ENCODE measurements around the gene ZGPAT. TPM values are rescaled to one million over a fixed set of nuclear protein-coding genes. Genes with fewer than 3 reads are reported as not detected.
"Not testable (repeated sequence)": the region's sequence is repeated elsewhere in the genome, so short reads cannot be mapped to it uniquely, and the experiment has no call there.

ZGPAT gene, protein sequence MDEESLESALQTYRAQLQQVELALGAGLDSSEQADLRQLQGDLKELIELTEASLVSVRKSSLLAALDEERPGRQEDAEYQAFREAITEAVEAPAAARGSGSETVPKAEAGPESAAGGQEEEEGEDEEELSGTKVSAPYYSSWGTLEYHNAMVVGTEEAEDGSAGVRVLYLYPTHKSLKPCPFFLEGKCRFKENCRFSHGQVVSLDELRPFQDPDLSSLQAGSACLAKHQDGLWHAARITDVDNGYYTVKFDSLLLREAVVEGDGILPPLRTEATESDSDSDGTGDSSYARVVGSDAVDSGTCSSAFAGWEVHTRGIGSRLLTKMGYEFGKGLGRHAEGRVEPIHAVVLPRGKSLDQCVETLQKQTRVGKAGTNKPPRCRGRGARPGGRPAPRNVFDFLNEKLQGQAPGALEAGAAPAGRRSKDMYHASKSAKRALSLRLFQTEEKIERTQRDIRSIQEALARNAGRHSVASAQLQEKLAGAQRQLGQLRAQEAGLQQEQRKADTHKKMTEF
- total RNA-seq: 14.0 TPM

DNA sequence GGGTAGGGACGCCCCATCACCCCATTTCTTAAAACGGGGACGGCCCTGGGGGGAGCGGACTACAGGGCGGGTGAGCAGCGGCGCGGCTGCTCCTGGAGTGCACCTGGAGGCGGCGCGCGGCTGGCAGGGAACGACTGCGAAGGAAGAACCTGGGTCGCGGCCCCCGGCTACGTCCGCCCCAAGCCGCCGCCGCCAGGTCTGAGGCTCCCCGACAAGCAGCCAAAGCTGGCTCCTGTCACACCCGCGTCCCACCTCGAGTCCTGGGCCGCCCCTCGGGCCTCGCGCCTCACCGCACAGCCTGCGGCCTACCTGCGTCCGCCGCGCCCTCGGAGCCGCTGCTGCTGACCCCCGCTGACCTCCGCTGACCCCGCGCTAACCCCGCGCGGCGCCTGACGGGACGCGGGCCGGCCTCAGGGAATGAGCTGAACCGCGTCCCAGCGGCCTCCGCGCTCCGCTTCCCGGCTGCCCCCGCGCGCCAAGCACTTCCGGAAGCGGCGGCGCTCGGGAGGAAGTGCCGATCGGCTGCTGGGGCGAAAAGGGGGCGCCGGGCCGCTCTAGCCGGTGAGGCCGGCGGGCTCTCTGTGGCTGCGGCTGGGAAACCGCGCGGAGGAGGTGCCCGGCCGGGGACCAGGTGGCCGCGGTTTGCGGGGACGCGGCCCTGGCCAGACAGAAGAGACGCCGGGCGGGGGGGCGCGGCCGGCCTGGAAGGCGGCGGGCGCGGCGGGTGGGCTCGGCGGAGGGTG, at the start of gene ZGPAT, which contains the start of gene ARFRP1:
ZGPAT (plus strand) TSS at position 482 of the 743 bp plus-strand sequence. CDS start 542 bp downstream, outside the sequence.
ARFRP1 (minus strand) TSS at position 419 of the 743 bp plus-strand sequence. CDS start 885 bp downstream, outside the sequence.
- no peaks in the 10 kb centered on the region for H3K27me3 ChIP-seq (ENCODE audit: insufficient read depth, low read length)
- peak within 1 kb of the TSS; percentile 62 for H3K4me3 ChIP-seq (ENCODE audit: low read length)
- H3K9me3 ChIP-seq (ENCODE audit: low read depth, low read length): no peaks in the 10 kb centered on the region
- H3K4me1 ChIP-seq (ENCODE audit: insufficient read depth, low read length): peaks cover 43% of the 10 kb centered on the region

DNA sequence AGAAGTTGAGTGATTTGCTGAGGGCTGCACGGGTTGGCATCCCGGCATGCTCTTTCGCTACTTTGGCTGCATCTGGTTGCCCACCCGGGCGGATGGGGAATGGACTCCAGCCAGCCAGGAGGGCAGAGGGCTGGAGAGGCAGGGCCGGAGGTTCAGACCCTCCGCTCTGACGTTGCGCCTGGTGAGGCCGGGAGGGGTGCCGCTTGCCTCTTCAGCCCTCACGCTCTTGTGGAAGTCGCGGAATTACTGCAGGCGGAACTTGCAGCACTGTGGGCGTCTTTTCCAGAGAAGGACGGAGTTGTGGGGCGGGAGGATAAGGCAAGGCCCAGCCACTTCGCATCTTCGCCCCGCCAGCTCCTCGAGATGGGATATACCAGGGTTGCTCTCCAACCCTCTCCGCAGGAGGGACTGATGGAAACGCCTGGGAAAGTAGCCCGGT, 49.1 kb upstream of the ZGPAT start:
- Histone ChIP-seq H3K4me1 (ENCODE audit: insufficient read depth, low read length) (peaks cover 30% of the 10 kb centered on the region), H3K27me3 (ENCODE audit: insufficient read depth, low read length) (no peaks in the 10 kb centered on the region), H3K9me3 (ENCODE audit: low read depth, low read length) (no peaks in the 10 kb centered on the region), H3K4me3 (ENCODE audit: low read length) (peak overlapping the region; percentile 87)

DNA sequence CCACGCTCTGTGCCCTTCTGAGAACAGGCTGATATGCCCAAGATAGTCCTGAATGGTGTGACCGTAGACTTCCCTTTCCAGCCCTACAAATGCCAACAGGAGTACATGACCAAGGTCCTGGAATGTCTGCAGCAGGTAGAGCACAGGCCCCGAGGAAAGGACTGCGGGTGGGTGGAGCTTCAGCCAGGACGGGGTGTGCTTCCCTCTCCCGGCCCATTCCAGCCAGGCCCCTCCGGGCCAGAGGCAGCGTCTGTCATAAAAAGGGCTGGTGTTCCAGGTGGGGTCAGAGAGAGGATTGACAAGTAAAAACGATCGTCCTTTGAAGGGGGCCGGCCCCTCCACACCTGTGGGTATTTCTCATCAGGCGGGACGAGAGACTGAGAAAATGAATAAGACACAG, 48.5 kb upstream of the ZGPAT start:
- H3K27me3 ChIP-seq (ENCODE audit: insufficient read depth, low read length): no peaks in the 10 kb centered on the region
- H3K4me1 ChIP-seq (ENCODE audit: insufficient read depth, low read length): peaks cover 23% of the 10 kb centered on the region
- no peaks in the 10 kb centered on the region for H3K9me3 ChIP-seq (ENCODE audit: low read depth, low read length)
- no peak overlapping the region for H3K4me3 ChIP-seq (ENCODE audit: low read length)

DNA sequence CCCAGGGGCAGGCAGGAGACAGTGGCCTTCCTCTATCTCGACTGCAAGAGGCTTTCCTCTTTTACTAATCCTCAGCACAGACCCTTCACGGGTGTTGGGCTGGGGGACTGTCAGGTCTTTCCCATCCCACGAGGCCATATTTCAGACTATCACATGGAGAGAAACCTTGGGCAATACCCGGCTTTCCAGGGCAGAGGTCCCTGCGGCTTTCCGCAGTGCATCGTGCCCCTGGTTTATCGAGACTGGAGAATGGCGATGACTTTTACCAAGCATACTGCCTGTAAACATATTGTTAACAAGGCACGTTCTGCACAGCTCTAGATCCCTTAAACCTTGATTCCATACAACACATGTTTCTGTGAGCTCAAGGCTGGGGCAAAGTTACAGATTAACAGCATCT, 47.7 kb upstream of the ZGPAT start:
- H3K27me3 ChIP-seq (ENCODE audit: insufficient read depth, low read length); H3K9me3 ChIP-seq (ENCODE audit: low read depth, low read length); H3K4me3 ChIP-seq (ENCODE audit: low read length): not testable (repeated sequence)
- H3K4me1 ChIP-seq (ENCODE audit: insufficient read depth, low read length): peaks cover 20% of the 10 kb centered on the region

DNA sequence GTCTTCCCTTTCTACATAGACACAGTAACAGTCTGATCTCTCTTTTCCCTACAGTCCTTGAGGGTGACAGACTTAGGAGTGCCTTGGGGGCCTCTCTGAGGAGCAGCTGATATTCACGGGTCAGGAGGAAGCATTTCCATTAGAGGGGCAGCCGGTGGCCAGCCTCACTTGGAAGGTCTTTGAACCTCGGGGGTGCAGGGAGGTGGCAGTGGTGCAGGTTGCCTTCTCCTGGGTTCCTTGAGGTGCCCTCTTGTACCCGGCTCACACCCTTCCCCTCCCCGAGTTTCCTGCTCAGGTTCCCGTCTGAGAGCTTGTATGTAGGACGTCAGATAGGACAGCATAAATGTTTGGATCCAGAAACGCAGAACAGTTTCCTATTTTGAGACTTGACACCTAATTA, 47.2 kb upstream of the ZGPAT start:
- no peaks in the 10 kb centered on the region for H3K27me3 ChIP-seq (ENCODE audit: insufficient read depth, low read length)
- no peak overlapping the region for H3K4me3 ChIP-seq (ENCODE audit: low read length)
- H3K4me1 ChIP-seq (ENCODE audit: insufficient read depth, low read length): peaks cover 20% of the 10 kb centered on the region
- no peaks in the 10 kb centered on the region for H3K9me3 ChIP-seq (ENCODE audit: low read depth, low read length)

DNA sequence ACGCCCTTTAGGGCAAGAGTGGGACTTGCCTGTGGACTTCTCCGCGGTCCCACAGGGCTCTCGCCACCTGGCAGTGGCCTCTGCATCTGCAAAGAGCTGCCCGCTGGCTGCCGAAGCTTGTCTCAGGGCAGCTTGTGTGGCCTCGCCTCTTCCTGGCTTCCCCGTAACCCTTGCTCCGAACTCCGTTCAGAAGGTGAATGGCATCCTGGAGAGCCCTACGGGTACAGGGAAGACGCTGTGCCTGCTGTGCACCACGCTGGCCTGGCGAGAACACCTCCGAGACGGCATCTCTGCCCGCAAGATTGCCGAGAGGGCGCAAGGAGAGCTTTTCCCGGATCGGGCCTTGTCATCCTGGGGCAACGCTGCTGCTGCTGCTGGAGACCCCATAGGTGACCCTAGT, 46.7 kb upstream of the ZGPAT start:
- H3K4me3 ChIP-seq (ENCODE audit: low read length): no peak overlapping the region
- H3K9me3 ChIP-seq (ENCODE audit: low read depth, low read length): no peaks in the 10 kb centered on the region
- no peaks in the 10 kb centered on the region for H3K27me3 ChIP-seq (ENCODE audit: insufficient read depth, low read length)
- peaks cover 20% of the 10 kb centered on the region for H3K4me1 ChIP-seq (ENCODE audit: insufficient read depth, low read length)

GRCh38 chr20:63661959-63662812, 45.7 kb upstream of the ZGPAT start:
- H3K27me3 ChIP-seq (ENCODE audit: insufficient read depth, low read length): no peaks in the 10 kb centered on the region
- peaks cover 19% of the 10 kb centered on the region for H3K4me1 ChIP-seq (ENCODE audit: insufficient read depth, low read length)
- H3K9me3 ChIP-seq (ENCODE audit: low read depth, low read length): no peaks in the 10 kb centered on the region
- no peak overlapping the region for H3K4me3 ChIP-seq (ENCODE audit: low read length)

DNA sequence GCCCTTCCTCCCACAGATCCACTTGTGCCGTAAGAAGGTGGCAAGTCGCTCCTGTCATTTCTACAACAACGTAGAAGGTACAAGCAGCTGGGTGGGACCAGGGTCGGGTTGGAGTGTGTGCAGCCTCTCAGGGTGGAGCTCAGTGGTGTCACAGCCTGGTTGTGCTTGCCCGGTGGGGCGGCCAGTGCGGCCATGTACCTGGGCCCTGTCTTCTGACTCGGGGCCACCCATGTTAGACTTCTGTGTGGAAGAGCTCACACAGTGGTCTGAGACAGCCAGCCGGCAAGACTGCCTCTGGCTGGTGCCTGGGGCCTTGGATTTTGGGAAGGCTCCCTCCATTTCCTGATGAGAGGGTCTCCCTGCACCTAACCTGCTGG, 45.0 kb upstream of the ZGPAT start:
- Histone ChIP-seq H3K27me3 (ENCODE audit: insufficient read depth, low read length) (no peaks in the 10 kb centered on the region), H3K4me3 (ENCODE audit: low read length) (no peak overlapping the region), H3K4me1 (ENCODE audit: insufficient read depth, low read length) (peaks cover 13% of the 10 kb centered on the region), H3K9me3 (ENCODE audit: low read depth, low read length) (no peaks in the 10 kb centered on the region)

- H3K9me3 ChIP-seq (ENCODE audit: low read depth, low read length): no peaks in the 10 kb centered on the region
- peaks cover 11% of the 10 kb centered on the region for H3K4me1 ChIP-seq (ENCODE audit: insufficient read depth, low read length)
- H3K4me3 ChIP-seq (ENCODE audit: low read length): no peak overlapping the region
- no peaks in the 10 kb centered on the region for H3K27me3 ChIP-seq (ENCODE audit: insufficient read depth, low read length)
Observed at GRCh38 chr20:63663332-63664066, 44.3 kb upstream of the ZGPAT start.

- Histone ChIP-seq H3K27me3 (ENCODE audit: insufficient read depth, low read length) (no peaks in the 10 kb centered on the region), H3K9me3 (ENCODE audit: low read depth, low read length) (no peaks in the 10 kb centered on the region), H3K4me3 (ENCODE audit: low read length) (no peak overlapping the region), H3K4me1 (ENCODE audit: insufficient read depth, low read length) (peaks cover 4% of the 10 kb centered on the region)
Observed at GRCh38 chr20:63664143-63664851, 43.5 kb upstream of the ZGPAT start.

- no peaks in the 10 kb centered on the region for H3K27me3 ChIP-seq (ENCODE audit: insufficient read depth, low read length)
- no peaks in the 10 kb centered on the region for H3K9me3 ChIP-seq (ENCODE audit: low read depth, low read length)
- H3K4me1 ChIP-seq (ENCODE audit: insufficient read depth, low read length): no peaks in the 10 kb centered on the region
- no peak overlapping the region for H3K4me3 ChIP-seq (ENCODE audit: low read length)
Observed at GRCh38 chr20:63664861-63665594, 42.8 kb upstream of the ZGPAT start.

DNA sequence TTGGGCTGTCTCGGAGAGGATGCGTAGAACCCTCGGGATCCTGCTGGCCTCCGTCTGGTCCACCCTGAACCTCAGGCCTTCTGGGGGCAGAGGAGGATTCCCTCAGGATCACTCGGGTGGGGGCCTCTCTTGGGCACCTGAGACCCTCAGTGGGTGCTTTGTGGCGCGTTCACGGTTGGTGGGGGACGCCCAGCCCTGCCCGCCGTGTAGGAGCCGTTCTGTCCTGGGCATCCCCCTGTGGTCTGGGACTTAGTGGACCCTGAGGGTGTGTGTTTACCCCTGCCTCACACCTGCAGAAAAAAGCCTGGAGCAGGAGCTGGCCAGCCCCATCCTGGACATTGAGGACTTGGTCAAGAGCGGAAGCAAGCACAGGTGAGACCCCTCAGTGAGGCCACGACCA, 42.1 kb upstream of the ZGPAT start:
- H3K9me3 ChIP-seq (ENCODE audit: low read depth, low read length): no peaks in the 10 kb centered on the region
- no peaks in the 10 kb centered on the region for H3K27me3 ChIP-seq (ENCODE audit: insufficient read depth, low read length)
- no peaks in the 10 kb centered on the region for H3K4me1 ChIP-seq (ENCODE audit: insufficient read depth, low read length)
- H3K4me3 ChIP-seq (ENCODE audit: low read length): no peak overlapping the region

DNA sequence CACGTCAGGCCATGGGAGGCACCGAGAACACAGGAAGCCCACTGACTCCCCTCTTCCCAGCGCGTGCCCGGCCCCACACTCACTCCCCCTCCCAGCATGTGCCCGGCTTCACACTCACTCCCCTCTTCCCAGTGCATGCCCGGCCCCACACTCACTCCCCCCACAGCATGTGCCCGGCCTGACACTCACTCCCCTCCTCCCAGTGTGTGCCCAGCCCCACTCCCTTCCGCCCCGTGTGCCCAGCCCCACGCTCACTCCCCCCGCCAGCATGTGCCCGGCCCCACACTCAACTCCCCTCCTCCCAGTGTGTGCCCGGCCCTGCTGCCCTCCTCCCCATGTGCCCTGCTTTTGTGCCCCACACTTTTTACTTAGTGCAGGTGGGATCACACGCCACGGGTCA, 40.0 kb upstream of the ZGPAT start:
- Histone ChIP-seq H3K4me3 (ENCODE audit: low read length) (no peak overlapping the region), H3K27me3 (ENCODE audit: insufficient read depth, low read length) (no peaks in the 10 kb centered on the region), H3K4me1 (ENCODE audit: insufficient read depth, low read length) (no peaks in the 10 kb centered on the region), H3K9me3 (ENCODE audit: low read depth, low read length) (no peaks in the 10 kb centered on the region)
